ENCODE data around the gene PGM1.

PGM1 gene

GRCh38 chr1:63634471-63634870, 41.3 kb downstream of the PGM1 start:
- Mint-ChIP-seq H3K4me1 (ENCODE audit: low read depth) (no peaks in the 10 kb centered on the region), H3K27me3 (no peaks in the 10 kb centered on the region), H3K27ac (no peak overlapping the region), H3K9me3 (no peaks in the 10 kb centered on the region), H3K36me3 (ENCODE audit: low read depth) (peaks cover 87% of the 10 kb centered on the region), H3K4me3 (no peak overlapping the region)

DNA sequence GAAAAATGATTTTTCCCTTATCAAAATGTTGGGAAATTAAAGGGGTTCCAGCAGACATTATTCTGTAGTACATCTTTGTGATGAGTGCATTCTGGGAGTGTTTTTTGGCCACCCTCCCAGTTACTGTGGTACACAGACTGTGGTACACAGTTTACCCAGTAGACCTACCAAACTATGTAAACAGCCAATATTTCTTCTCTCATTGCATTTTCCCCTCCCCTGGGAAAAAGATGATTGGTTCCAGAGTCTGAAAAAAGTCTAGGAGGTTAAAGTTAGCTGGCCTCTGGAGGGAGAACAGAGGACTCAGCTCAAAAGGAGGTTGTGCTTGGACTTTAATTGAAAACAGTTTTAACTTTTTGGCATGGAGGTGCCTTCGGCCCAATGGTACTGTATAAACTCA, 42.5 kb downstream of the PGM1 start:
- H3K27ac Mint-ChIP-seq, result no peak overlapping the region
- H3K9me3 Mint-ChIP-seq, result no peaks in the 10 kb centered on the region
- no peaks in the 10 kb centered on the region for H3K4me1 Mint-ChIP-seq (ENCODE audit: low read depth)
- no peaks in the 10 kb centered on the region for H3K27me3 Mint-ChIP-seq
- no peak overlapping the region for H3K4me3 Mint-ChIP-seq
- H3K36me3 Mint-ChIP-seq (ENCODE audit: low read depth), result peaks cover 87% of the 10 kb centered on the region

GRCh38 chr1:63636192-63637105, 43.2 kb downstream of the PGM1 start:
- Mint-ChIP-seq H3K36me3 (ENCODE audit: low read depth) (peaks cover 88% of the 10 kb centered on the region), H3K9me3 (no peaks in the 10 kb centered on the region), H3K4me3 (no peak overlapping the region), H3K4me1 (ENCODE audit: low read depth) (no peaks in the 10 kb centered on the region), H3K27me3 (no peaks in the 10 kb centered on the region), H3K27ac (no peak overlapping the region)

DNA sequence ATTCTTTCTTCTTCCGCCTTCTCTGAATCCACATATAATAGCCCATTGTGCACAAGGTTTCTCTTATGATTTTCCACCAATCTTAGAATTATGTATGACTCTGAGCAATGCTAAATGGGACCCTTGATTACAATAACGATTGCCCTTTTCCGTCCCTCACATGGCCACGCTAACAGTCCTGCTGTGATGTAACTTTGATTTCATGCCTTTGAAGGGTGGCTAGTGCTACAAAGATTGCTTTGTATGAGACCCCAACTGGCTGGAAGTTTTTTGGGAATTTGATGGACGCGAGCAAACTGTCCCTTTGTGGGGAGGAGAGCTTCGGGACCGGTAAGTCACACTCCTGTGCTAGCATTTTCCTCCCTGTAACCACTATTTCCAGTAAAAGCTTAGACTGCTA, 45.3 kb downstream of the PGM1 start:
- no peaks in the 10 kb centered on the region for H3K27me3 Mint-ChIP-seq
- H3K9me3 Mint-ChIP-seq, result no peaks in the 10 kb centered on the region
- no peak overlapping the region for H3K27ac Mint-ChIP-seq
- peaks cover 79% of the 10 kb centered on the region for H3K36me3 Mint-ChIP-seq (ENCODE audit: low read depth)
- no peak overlapping the region for H3K4me3 Mint-ChIP-seq
- H3K4me1 Mint-ChIP-seq (ENCODE audit: low read depth), result no peaks in the 10 kb centered on the region

- Mint-ChIP-seq H3K27me3 (no peaks in the 10 kb centered on the region), H3K36me3 (ENCODE audit: low read depth) (peaks cover 81% of the 10 kb centered on the region), H3K4me1 (ENCODE audit: low read depth) (no peaks in the 10 kb centered on the region), H3K4me3 (no peak overlapping the region), H3K27ac (no peak overlapping the region), H3K9me3 (no peaks in the 10 kb centered on the region)
These were observed 45.7 kb downstream of the PGM1 start for GRCh38 chr1:63638875-63639274.

DNA sequence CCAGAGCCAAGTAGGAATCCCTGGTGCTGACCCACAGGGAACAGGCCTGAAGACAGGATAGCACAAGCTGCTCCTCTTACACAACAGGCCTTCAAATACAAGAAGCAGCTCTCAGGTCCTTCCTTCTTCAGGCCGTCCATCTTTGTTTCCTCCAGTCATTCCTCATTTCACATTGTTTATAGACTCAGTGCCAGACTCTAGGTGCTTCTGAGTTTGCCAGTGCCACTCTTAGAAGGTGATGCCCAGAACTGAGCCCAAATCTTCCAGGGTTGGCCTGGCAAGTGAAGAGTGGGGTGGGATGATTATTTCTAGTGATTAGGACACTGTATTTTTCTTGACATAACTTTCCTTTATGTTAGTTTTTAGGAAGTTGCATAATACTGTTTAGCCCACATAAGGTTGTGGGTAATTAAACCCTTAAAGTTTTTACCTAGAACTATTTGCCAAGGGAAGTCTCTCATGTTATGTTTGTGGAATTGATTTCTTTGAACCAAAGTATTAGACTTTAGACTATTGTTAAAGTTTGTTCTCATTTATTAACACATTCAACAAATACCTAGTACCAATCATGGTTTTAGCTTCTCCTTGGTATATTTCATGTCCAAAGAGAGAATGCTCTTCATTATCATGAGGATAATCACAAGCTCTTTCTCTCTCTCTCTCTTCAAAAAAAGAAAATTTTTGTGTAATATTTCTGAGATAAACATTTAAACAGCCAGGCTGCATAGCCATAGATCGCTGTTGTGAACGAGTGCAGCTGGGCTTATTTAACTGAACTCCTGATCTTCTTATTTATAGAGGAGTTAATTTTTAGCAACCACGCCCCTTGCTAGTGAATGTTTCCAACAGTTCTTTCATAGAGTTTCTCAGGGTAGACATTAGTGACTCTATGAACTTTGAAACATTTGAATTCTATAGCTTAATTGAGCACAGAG, 47.7 kb downstream of the PGM1 start:
- H3K4me3 Mint-ChIP-seq, result no peak overlapping the region
- no peak overlapping the region for H3K27ac Mint-ChIP-seq
- no peaks in the 10 kb centered on the region for H3K4me1 Mint-ChIP-seq (ENCODE audit: low read depth)
- peaks cover 72% of the 10 kb centered on the region for H3K36me3 Mint-ChIP-seq (ENCODE audit: low read depth)
- no peaks in the 10 kb centered on the region for H3K27me3 Mint-ChIP-seq
- H3K9me3 Mint-ChIP-seq, result no peaks in the 10 kb centered on the region

- no peaks in the 10 kb centered on the region for H3K4me1 Mint-ChIP-seq (ENCODE audit: low read depth)
These were observed 48.4 kb downstream of the PGM1 start for GRCh38 chr1:63641615-63642014.

GRCh38 chr1:63642901-63643300, 49.7 kb downstream of the PGM1 start:
- no peaks in the 10 kb centered on the region for H3K4me1 Mint-ChIP-seq (ENCODE audit: low read depth)
- H3K9me3 Mint-ChIP-seq, result no peaks in the 10 kb centered on the region
- H3K27ac Mint-ChIP-seq, result no peak overlapping the region
- no peaks in the 10 kb centered on the region for H3K27me3 Mint-ChIP-seq
- H3K4me3 Mint-ChIP-seq, result no peak overlapping the region
- H3K36me3 Mint-ChIP-seq (ENCODE audit: low read depth), result peaks cover 56% of the 10 kb centered on the region

More at GRCh38 chr1:63641615-63642014, 48.4 kb downstream of the PGM1 start:
- no peak overlapping the region for H3K27ac Mint-ChIP-seq
- no peaks in the 10 kb centered on the region for H3K27me3 Mint-ChIP-seq
- H3K4me3 Mint-ChIP-seq, result no peak overlapping the region
- H3K9me3 Mint-ChIP-seq, result no peaks in the 10 kb centered on the region
- peaks cover 67% of the 10 kb centered on the region for H3K36me3 Mint-ChIP-seq (ENCODE audit: low read depth)

GRCh38 chr1:63643517-63643916, 50.3 kb downstream of the PGM1 start:
- no peaks in the 10 kb centered on the region for H3K27me3 Mint-ChIP-seq
- H3K9me3 Mint-ChIP-seq, result no peaks in the 10 kb centered on the region
- no peak overlapping the region for H3K4me3 Mint-ChIP-seq
- peaks cover 55% of the 10 kb centered on the region for H3K36me3 Mint-ChIP-seq (ENCODE audit: low read depth)
- H3K4me1 Mint-ChIP-seq (ENCODE audit: low read depth), result no peaks in the 10 kb centered on the region
- no peak overlapping the region for H3K27ac Mint-ChIP-seq

GRCh38 chr1:63643926-63644325, 50.7 kb downstream of the PGM1 start:
- Mint-ChIP-seq H3K27me3 (no peaks in the 10 kb centered on the region), H3K27ac (no peak overlapping the region), H3K9me3 (no peaks in the 10 kb centered on the region), H3K4me1 (ENCODE audit: low read depth) (no peaks in the 10 kb centered on the region), H3K36me3 (ENCODE audit: low read depth) (peaks cover 51% of the 10 kb centered on the region), H3K4me3 (no peak overlapping the region)

DNA sequence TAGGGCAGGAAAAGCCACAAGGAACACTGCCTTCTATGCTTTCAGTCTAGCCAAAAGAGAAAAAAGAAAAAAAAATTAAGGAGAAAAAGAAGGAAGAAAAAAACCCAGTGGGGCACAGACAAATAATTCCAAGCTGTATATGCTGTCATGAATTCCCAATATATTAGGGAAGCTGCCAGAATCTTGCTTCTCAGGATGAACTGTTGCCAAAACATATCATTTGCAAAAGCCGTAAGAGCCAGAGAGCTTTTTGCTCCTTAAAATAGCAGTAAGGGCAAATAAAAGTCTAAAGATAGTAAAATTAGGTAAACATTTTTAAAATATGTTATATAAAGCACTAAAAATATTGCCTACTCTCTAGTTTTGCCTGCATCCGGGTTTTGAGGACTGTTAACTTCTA, 52.1 kb downstream of the PGM1 start:
- H3K27ac Mint-ChIP-seq, result no peak overlapping the region
- no peaks in the 10 kb centered on the region for H3K4me1 Mint-ChIP-seq (ENCODE audit: low read depth)
- H3K9me3 Mint-ChIP-seq, result no peaks in the 10 kb centered on the region
- H3K36me3 Mint-ChIP-seq (ENCODE audit: low read depth), result peaks cover 42% of the 10 kb centered on the region
- H3K27me3 Mint-ChIP-seq, result no peaks in the 10 kb centered on the region
- H3K4me3 Mint-ChIP-seq, result no peak overlapping the region

- Mint-ChIP-seq H3K36me3 (ENCODE audit: low read depth) (peaks cover 43% of the 10 kb centered on the region), H3K4me3 (no peak overlapping the region), H3K27ac (no peak overlapping the region), H3K4me1 (ENCODE audit: low read depth) (peaks cover 19% of the 10 kb centered on the region), H3K9me3 (no peaks in the 10 kb centered on the region), H3K27me3 (no peaks in the 10 kb centered on the region)
These were observed 55.5 kb downstream of the PGM1 start for GRCh38 chr1:63648689-63649088.

DNA sequence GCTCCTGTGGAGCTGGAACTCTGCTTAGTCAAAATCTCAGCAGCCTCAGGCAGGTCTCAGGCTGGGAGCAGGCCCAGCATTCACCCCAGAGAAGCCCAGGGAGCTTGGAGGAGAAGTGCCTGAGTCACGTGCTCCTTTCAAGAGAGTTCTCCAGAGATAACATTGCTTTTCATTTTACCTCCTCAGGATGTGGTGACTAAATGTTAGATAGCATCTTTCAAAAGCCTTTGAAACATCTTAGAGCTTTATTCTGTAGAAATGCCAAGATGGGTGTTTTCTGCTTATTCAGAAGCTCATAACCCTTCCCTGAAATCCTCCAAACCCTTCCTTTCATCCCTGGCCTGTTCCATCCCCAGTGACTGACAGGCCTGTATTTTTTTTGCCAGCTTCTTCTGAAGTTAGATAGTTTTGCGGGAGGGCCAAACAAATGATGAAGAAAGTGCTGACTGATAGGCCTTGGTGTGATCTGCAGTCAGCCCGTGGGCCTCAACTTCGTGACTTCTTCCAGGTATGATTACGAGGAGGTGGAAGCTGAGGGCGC, 58.0 kb downstream of the PGM1 start:
- Mint-ChIP-seq H3K27me3 (no peaks in the 10 kb centered on the region), H3K4me3 (no peak overlapping the region), H3K36me3 (ENCODE audit: low read depth) (peaks cover 52% of the 10 kb centered on the region), H3K4me1 (ENCODE audit: low read depth) (peaks cover 19% of the 10 kb centered on the region), H3K9me3 (no peaks in the 10 kb centered on the region), H3K27ac (peak overlapping the region; percentile 68)

- Mint-ChIP-seq H3K27ac (no peak overlapping the region), H3K4me3 (no peak overlapping the region)
These were observed 60.8 kb downstream of the PGM1 start for GRCh38 chr1:63653976-63654375.

DNA sequence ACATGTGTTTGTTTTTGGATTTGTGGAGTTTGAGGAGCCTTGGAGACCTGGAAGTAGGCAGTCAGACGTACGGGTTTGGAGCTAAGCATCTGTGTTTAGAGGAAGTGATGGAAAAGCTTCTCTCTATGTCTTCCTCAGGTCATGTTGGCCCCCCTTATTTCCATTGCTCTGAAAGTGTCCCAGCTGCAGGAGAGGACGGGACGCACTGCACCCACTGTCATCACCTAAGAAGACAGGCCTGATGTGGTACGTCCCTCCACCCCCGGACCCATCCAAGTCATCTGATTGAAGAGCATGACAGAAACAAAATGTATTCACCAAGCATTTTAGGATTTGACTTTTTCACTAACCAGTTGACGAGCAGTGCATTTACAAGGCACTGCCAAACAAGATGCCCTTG, 66.2 kb downstream of the PGM1 start:
- peaks cover 76% of the 10 kb centered on the region for H3K36me3 Mint-ChIP-seq (ENCODE audit: low read depth)

More at GRCh38 chr1:63653976-63654375, 60.8 kb downstream of the PGM1 start:
- Mint-ChIP-seq H3K36me3 (ENCODE audit: low read depth) (peaks cover 65% of the 10 kb centered on the region), H3K27me3 (no peaks in the 10 kb centered on the region), H3K9me3 (no peaks in the 10 kb centered on the region), H3K4me1 (ENCODE audit: low read depth) (peaks cover 19% of the 10 kb centered on the region)

More for the DNA sequence above, 66.2 kb downstream of the PGM1 start:
- no peak overlapping the region for H3K4me3 Mint-ChIP-seq
- no peaks in the 10 kb centered on the region for H3K27me3 Mint-ChIP-seq
- no peaks in the 10 kb centered on the region for H3K9me3 Mint-ChIP-seq
- no peaks in the 10 kb centered on the region for H3K4me1 Mint-ChIP-seq (ENCODE audit: low read depth)
- H3K27ac Mint-ChIP-seq, result no peak overlapping the region

Data from stimulated activated naive CD8-positive, alpha-beta T cell treated with anti-CD3 and anti-CD28 coated beads, Interleukin-15, Interleukin-2, amounts not matched to agents 100 ng/mL and 50 ng/mL, for 24 hours (primary cell).